ENCODE data around the gene LTBP2.

GRCh38 chr14:74627076-74627475 lies 15.0 kb upstream of the LTBP2 start:
- TF ChIP-seq POLR2A (IDR thresholded peaks at IDR 0.05), result no peak
- no peak for TF ChIP-seq CTCF (IDR thresholded peaks at IDR 0.05)

All from thyroid gland (tissue), 4 donors.